ENCODE data around the gene ZBTB7C.

The ZBTB7C gene

GRCh38 chr18:48228301-48228715, 180.9 kb downstream of the ZBTB7C start:
- Histone ChIP-seq H3K27me3 (ENCODE audit: insufficient read depth, low read length, poor library complexity) (peaks cover 22% of the 10 kb centered on the region), H3K9ac (ENCODE audit: low read depth, low read length) (no peak overlapping the region), H2AFZ (ENCODE audit: low read depth, low read length) (no peak overlapping the region), H3K79me2 (ENCODE audit: insufficient read depth, low read length) (no peaks in the 10 kb centered on the region), H3K4me1 (ENCODE audit: insufficient read depth, low read length) (no peaks in the 10 kb centered on the region), H3K36me3 (ENCODE audit: insufficient read depth, low read length) (no peaks in the 10 kb centered on the region), H3K4me2 (ENCODE audit: insufficient read depth, low read length) (no peak overlapping the region), H3K9me3 (ENCODE audit: insufficient read depth, low read length, severe bottlenecking) (no peaks in the 10 kb centered on the region), H3K27ac (ENCODE audit: low read length) (no peak overlapping the region), H4K20me1 (ENCODE audit: insufficient read depth, low read length) (no peaks in the 10 kb centered on the region), H3K4me3 (ENCODE audit: low read depth in 1 of 2, low read length in 2 of 2) (no peak overlapping the region)
- TF ChIP-seq CTCF (IDR thresholded peaks at IDR 0.05; ENCODE audit: borderline replicate concordance, extremely low read depth, low read length, poor library complexity, severe bottlenecking) (no peak), EZH2 (IDR thresholded peaks at IDR 0.05; ENCODE audit: borderline replicate concordance, low read depth, low read length, severe bottlenecking) (no peak)
- DNase-seq = peak; percentile 10
- no peak; the same call in 2 of the 3 replicates for ATAC-seq (ENCODE audit: insufficient read depth, low read depth)

GRCh38 chr18:48227206-48227605, 182.0 kb downstream of the ZBTB7C start:
- H3K9me3 ChIP-seq (ENCODE audit: insufficient read depth, low read length, severe bottlenecking) = no peaks in the 10 kb centered on the region
- H3K27me3 ChIP-seq (ENCODE audit: insufficient read depth, low read length, poor library complexity) = peaks cover 30% of the 10 kb centered on the region
- H3K9ac ChIP-seq (ENCODE audit: low read depth, low read length) = no peak overlapping the region
- H3K4me1 ChIP-seq (ENCODE audit: insufficient read depth, low read length) = no peaks in the 10 kb centered on the region
- no peak for DNase-seq
- no peaks in the 10 kb centered on the region for H4K20me1 ChIP-seq (ENCODE audit: insufficient read depth, low read length)
- no peak overlapping the region for H3K4me2 ChIP-seq (ENCODE audit: insufficient read depth, low read length)
- TF ChIP-seq CTCF (IDR thresholded peaks at IDR 0.05; ENCODE audit: borderline replicate concordance, extremely low read depth, low read length, poor library complexity, severe bottlenecking) (no peak), EZH2 (IDR thresholded peaks at IDR 0.05; ENCODE audit: borderline replicate concordance, low read depth, low read length, severe bottlenecking) (no peak)
- no peaks in the 10 kb centered on the region for H3K79me2 ChIP-seq (ENCODE audit: insufficient read depth, low read length)
- no peak for ATAC-seq (ENCODE audit: insufficient read depth, low read depth)
- H3K27ac ChIP-seq (ENCODE audit: low read length) = no peak overlapping the region
- H2AFZ ChIP-seq (ENCODE audit: low read depth, low read length) = no peak overlapping the region
- H3K4me3 ChIP-seq (ENCODE audit: low read depth in 1 of 2, low read length in 2 of 2) = no peak overlapping the region
- no peaks in the 10 kb centered on the region for H3K36me3 ChIP-seq (ENCODE audit: insufficient read depth, low read length)

GRCh38 chr18:48226401-48226800, 182.8 kb downstream of the ZBTB7C start:
- Histone ChIP-seq H3K4me3 (ENCODE audit: low read depth in 1 of 2, low read length in 2 of 2) (no peak overlapping the region), H2AFZ (ENCODE audit: low read depth, low read length) (no peak overlapping the region), H3K36me3 (ENCODE audit: insufficient read depth, low read length) (no peaks in the 10 kb centered on the region), H3K27me3 (ENCODE audit: insufficient read depth, low read length, poor library complexity) (peaks cover 26% of the 10 kb centered on the region), H3K4me2 (ENCODE audit: insufficient read depth, low read length) (no peak overlapping the region), H3K27ac (ENCODE audit: low read length) (no peak overlapping the region), H3K79me2 (ENCODE audit: insufficient read depth, low read length) (no peaks in the 10 kb centered on the region), H3K9ac (ENCODE audit: low read depth, low read length) (no peak overlapping the region), H4K20me1 (ENCODE audit: insufficient read depth, low read length) (no peaks in the 10 kb centered on the region), H3K9me3 (ENCODE audit: insufficient read depth, low read length, severe bottlenecking) (no peaks in the 10 kb centered on the region), H3K4me1 (ENCODE audit: insufficient read depth, low read length) (no peaks in the 10 kb centered on the region)
- DNase-seq = no peak
- ATAC-seq (ENCODE audit: insufficient read depth, low read depth) = no peak
- no peak for TF ChIP-seq EZH2 (IDR thresholded peaks at IDR 0.05; ENCODE audit: borderline replicate concordance, low read depth, low read length, severe bottlenecking)
- TF ChIP-seq CTCF (IDR thresholded peaks at IDR 0.05; ENCODE audit: borderline replicate concordance, extremely low read depth, low read length, poor library complexity, severe bottlenecking) = no peak

- TF ChIP-seq CTCF (IDR thresholded peaks at IDR 0.05; ENCODE audit: borderline replicate concordance, extremely low read depth, low read length, poor library complexity, severe bottlenecking) = no peak
- TF ChIP-seq EZH2 (IDR thresholded peaks at IDR 0.05; ENCODE audit: borderline replicate concordance, low read depth, low read length, severe bottlenecking) = no peak
- peak; percentile 54 for DNase-seq
- no peaks in the 10 kb centered on the region for H3K36me3 ChIP-seq (ENCODE audit: insufficient read depth, low read length)
- H3K27ac ChIP-seq (ENCODE audit: low read length) = no peak overlapping the region
- H3K4me3 ChIP-seq (ENCODE audit: low read depth in 1 of 2, low read length in 2 of 2) = no peak overlapping the region
- peak; percentile 85 for ATAC-seq (ENCODE audit: insufficient read depth, low read depth)
- no peaks in the 10 kb centered on the region for H3K79me2 ChIP-seq (ENCODE audit: insufficient read depth, low read length)
- H2AFZ ChIP-seq (ENCODE audit: low read depth, low read length) = no peak overlapping the region
- no peak overlapping the region for H3K4me2 ChIP-seq (ENCODE audit: insufficient read depth, low read length)
- H3K9ac ChIP-seq (ENCODE audit: low read depth, low read length) = no peak overlapping the region
- H4K20me1 ChIP-seq (ENCODE audit: insufficient read depth, low read length) = no peaks in the 10 kb centered on the region; the same call in 1 of the 2 replicates
- H3K9me3 ChIP-seq (ENCODE audit: insufficient read depth, low read length, severe bottlenecking) = no peaks in the 10 kb centered on the region
- no peaks in the 10 kb centered on the region for H3K4me1 ChIP-seq (ENCODE audit: insufficient read depth, low read length)
- peaks cover 21% of the 10 kb centered on the region for H3K27me3 ChIP-seq (ENCODE audit: insufficient read depth, low read length, poor library complexity)
These were observed 187.1 kb downstream of the ZBTB7C start for GRCh38 chr18:48222118-48222517.
